GM12892 (cell line): ENCODE results near the gene MDFIC2.

Experiments used
- DNase-seq: peaks from one replicate; pipeline ENCODE4 v3.0.0; 2011; ENCODE audit not compliant: insufficient read length
- FAIRE-seq: peaks from 2 replicates; lab custom pipeline; 2011; peaks lifted over from hg19 to GRCh38; lab: Jason Lieb, UNC
- POLR2A ChIP-seq: IDR thresholded peaks from 2 replicates; pipeline ENCODE4 v1.6.1; 2011; ENCODE audit warnings: low read depth, low read length, control low read depth
- POLR2AphosphoS5 ChIP-seq: IDR thresholded peaks from 2 replicates; pipeline ENCODE4 v1.6.1; 2011; ENCODE audit warnings: low read depth, low read length, control low read depth
- TAF1 ChIP-seq: IDR thresholded peaks from 2 replicates; pipeline ENCODE4 v1.6.1; 2011; ENCODE audit warnings: low read depth, mild to moderate bottlenecking, control low read depth, low read length, borderline replicate concordance

The MDFIC2 gene

GRCh38 chr3:70250492-70250891 lies 61.9 kb downstream of the MDFIC2 start:
- TF ChIP-seq POLR2AphosphoS5 (no peak), POLR2A (no peak), TAF1 (no peak)
- DNase-seq (no peak), FAIRE-seq (no peak)

GRCh38 chr3:70249509-70250160 lies 62.8 kb downstream of the MDFIC2 start:
- TF ChIP-seq POLR2AphosphoS5, result no peak
- FAIRE-seq, result no peak

GRCh38 chr3:70248856-70249255 lies 63.6 kb downstream of the MDFIC2 start:
- DNase-seq, result no peak
- no peak for TF ChIP-seq POLR2A
- TF ChIP-seq POLR2AphosphoS5, result no peak
- TF ChIP-seq TAF1, result no peak
- no peak for FAIRE-seq

More at GRCh38 chr3:70249509-70250160, 62.8 kb downstream of the MDFIC2 start:
- no peak for DNase-seq

GRCh38 chr3:70247955-70248354 lies 64.5 kb downstream of the MDFIC2 start:
- no peak for TF ChIP-seq POLR2A
- no peak for TF ChIP-seq POLR2AphosphoS5
- no peak for TF ChIP-seq TAF1
- FAIRE-seq, result no peak
- no peak for DNase-seq

DNA sequence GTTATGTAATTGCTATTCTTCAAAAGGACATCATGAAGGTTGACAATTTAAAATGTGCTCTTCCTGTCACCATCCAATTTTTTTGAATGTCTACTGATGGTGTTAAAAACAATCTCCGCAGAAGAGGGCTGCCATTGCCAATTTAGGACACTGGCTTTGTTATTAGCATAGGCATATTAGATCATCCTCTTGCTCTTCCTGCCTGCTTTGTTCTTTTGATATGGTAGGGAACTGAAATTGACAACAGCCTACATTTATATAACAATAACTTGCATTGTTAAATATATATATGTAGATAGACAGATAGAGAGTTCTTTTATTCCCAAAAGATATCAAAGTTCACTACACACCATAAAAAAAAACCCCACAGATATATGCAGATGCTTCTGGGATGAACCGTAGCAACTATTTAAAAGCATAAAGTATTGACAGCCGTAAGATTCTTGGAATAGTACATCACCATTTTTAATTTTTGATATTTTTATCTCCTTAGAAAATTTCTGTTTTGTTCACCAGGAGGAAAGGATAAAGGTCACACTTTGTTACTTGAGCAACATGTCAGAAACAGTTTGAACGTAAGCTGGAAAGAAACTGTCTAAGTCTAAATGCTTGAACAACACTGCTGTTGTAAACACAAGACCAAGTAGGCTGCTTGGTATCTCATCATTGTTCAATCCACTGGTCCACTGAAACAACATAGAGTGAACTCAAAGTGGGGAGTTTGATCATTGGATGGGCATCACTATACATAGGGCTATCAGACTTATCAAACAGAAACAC lies 66.5 kb downstream of the MDFIC2 start:
- no peak for DNase-seq
- FAIRE-seq, result no peak
- no peak for TF ChIP-seq POLR2A
- TF ChIP-seq TAF1, result no peak
- no peak for TF ChIP-seq POLR2AphosphoS5

DNA sequence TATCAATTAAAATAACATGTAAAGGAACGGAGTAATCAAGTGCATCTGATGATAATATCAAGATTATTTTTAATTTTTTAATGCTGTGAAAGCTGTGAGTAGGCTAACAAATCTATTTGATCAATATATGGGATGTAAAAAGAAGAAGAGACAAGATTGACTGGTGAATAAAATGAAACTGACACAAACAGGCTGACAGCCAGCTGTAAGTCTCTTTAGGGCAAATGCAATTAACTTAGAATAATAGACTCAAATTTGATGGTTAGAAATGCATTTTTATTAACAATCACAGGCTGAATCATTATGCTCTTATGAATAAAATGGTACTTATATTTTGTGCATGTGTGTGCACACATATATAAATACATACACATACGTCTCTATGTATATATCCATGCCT lies 68.0 kb downstream of the MDFIC2 start:
- DNase-seq (no peak), FAIRE-seq (no peak)
- TF ChIP-seq TAF1 (no peak), POLR2A (no peak), POLR2AphosphoS5 (no peak)

DNA sequence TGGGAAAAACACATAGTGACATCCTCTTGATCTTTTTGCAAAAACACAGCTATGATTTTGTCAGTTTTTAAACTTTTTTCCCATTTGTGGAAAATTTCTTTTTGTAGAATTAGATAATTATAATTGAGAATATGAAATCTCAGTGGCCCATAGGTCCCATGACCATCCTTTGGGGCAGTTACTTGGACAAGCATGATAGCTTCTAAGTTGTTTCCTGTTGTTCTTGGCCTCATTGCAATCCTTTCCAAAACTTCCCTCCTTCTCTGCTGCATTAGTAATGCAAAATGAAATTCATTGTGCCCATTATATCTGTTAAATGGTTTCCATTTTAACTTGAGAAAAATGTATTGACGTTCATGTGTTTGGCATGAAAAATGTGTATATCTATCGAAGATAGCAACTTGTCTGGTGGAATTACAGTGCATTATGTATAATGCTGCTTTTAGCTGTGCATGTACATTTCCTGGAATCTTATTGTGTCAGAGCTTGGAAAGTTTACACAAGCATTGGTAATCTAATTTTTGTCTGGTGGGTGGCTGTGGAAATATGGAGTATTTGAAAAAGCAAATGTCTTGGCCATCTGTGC lies 70.0 kb downstream of the MDFIC2 start:
- FAIRE-seq (no peak), DNase-seq (no peak)
- TF ChIP-seq POLR2A (no peak), POLR2AphosphoS5 (no peak), TAF1 (no peak)

GRCh38 chr3:70233812-70234211 lies 78.6 kb downstream of the MDFIC2 start:
- DNase-seq, result no peak
- no peak for FAIRE-seq
- TF ChIP-seq POLR2AphosphoS5, result no peak
- TF ChIP-seq TAF1, result no peak
- TF ChIP-seq POLR2A, result no peak

DNA sequence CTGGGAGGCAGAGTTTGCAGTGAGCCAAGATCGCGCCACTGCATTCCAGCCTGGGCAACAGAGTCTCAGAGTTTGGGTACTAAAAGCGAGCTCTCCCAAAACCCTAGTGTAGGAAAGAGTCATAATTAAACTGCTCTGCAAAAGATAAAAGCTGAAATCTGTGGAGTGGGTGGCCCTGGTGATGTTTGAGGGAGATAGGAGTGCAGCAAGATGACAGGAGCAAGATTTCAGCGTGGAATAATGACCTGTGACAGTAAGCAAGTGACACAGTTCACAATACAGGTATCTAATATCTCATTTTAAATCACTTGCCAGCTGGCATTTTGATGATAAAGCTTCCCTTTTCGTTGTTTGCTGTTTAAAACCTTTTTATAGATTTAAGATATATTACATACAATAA lies 79.3 kb downstream of the MDFIC2 start:
- TF ChIP-seq POLR2A (no peak), POLR2AphosphoS5 (no peak), TAF1 (no peak)
- no peak for DNase-seq
- no peak for FAIRE-seq

DNA sequence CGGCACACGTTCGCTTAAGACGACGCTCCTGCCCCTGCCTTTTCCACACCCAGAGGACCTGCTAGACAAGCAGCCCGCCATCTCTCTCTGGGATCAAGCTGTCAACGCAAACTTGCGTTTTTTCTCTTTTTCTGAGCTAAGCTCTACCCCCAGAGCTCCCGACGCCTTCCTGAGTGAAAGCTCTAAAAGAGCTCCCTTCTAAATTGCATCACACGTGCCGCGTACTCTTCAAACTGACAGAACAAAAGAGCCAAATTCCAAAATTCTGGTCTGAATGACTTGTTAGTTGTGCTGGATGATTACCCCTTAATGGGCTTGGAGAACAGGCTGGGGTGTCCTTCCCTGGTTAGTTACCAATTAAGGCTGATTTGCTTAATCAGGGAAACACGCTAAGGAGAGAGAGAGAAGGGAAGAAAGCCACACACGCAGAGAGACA lies 81.2 kb downstream of the MDFIC2 start:
- TF ChIP-seq POLR2A (no peak), POLR2AphosphoS5 (no peak), TAF1 (no peak)
- DNase-seq, result no peak
- FAIRE-seq, result no peak

- no peak for DNase-seq
- TF ChIP-seq TAF1 (no peak), POLR2AphosphoS5 (no peak), POLR2A (no peak)
- FAIRE-seq, result no peak
Observed at GRCh38 chr3:70227437-70227836, 85.0 kb downstream of the MDFIC2 start.

DNA sequence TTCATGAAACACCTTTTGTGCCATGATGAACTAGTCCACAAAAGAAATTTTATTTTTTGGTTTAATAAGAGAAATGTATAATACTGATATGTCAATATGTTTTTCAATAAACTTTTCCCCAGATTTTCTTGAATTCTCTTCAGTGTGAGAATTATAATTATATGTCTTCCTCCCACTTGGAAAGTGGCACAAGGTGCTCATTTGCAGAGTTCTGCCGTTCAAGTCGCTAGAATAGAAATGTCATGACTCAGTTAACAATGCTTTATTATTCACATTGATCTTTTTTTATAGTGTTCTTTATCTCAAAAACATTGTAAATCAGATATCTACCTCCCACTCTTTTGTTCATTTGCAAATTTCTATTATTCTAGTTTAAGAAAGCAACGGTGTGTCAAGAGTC lies 87.3 kb downstream of the MDFIC2 start:
- TF ChIP-seq TAF1, result no peak
- no peak for TF ChIP-seq POLR2AphosphoS5
- TF ChIP-seq POLR2A, result no peak
- no peak for FAIRE-seq
- DNase-seq, result no peak
